ENCODE results near the gene CBLB. TPM values are rescaled to one million over a fixed set of nuclear protein-coding genes. Genes with fewer than 3 reads are reported as not detected.
"Not testable (repeated sequence)": the region's sequence is repeated elsewhere in the genome, so short reads cannot be mapped to it uniquely, and the experiment has no call there.

CBLB gene
- total RNA-seq, 1 donor from 2014 or later, result 16.7 TPM

- DNase-seq (ENCODE audit: low read depth, low spot score), result no peak
These were observed 46.4 kb downstream of the CBLB start for GRCh38 chr3:105822171-105823123.

GRCh38 chr3:105821433-105821832 lies 47.4 kb downstream of the CBLB start:
- no peak for DNase-seq (ENCODE audit: low read depth, low spot score)

- no peak for DNase-seq (ENCODE audit: low read depth, low spot score)
These were observed 52.0 kb downstream of the CBLB start for GRCh38 chr3:105816833-105817232.

- DNase-seq (ENCODE audit: low read depth, low spot score), result not testable (repeated sequence)
These were observed 53.5 kb downstream of the CBLB start for GRCh38 chr3:105815331-105815730.

GRCh38 chr3:105813710-105814109 lies 55.1 kb downstream of the CBLB start:
- DNase-seq (ENCODE audit: low read depth, low spot score), result no peak

- no peak for DNase-seq (ENCODE audit: low read depth, low spot score)
These were observed 56.6 kb downstream of the CBLB start for GRCh38 chr3:105812194-105812586.

- no peak for DNase-seq (ENCODE audit: low read depth, low spot score)
These were observed 57.2 kb downstream of the CBLB start for GRCh38 chr3:105811518-105812193.

- no peak for DNase-seq (ENCODE audit: low read depth, low spot score)
These were observed 59.5 kb downstream of the CBLB start for GRCh38 chr3:105809208-105809888.

- no peak for DNase-seq (ENCODE audit: low read depth, low spot score)
These were observed 61.1 kb downstream of the CBLB start for GRCh38 chr3:105807701-105808100.

GRCh38 chr3:105807146-105807545 lies 61.7 kb downstream of the CBLB start:
- no peak for DNase-seq (ENCODE audit: low read depth, low spot score)

- peak; percentile 8 for DNase-seq (ENCODE audit: low read depth, low spot score)
These were observed 62.5 kb downstream of the CBLB start for GRCh38 chr3:105806359-105806758.

GRCh38 chr3:105805404-105805803 lies 63.4 kb downstream of the CBLB start:
- DNase-seq (ENCODE audit: low read depth, low spot score), result no peak

GRCh38 chr3:105802118-105802706 lies 66.6 kb downstream of the CBLB start:
- no peak for DNase-seq (ENCODE audit: low read depth, low spot score)

- DNase-seq (ENCODE audit: low read depth, low spot score), result no peak
These were observed 67.4 kb downstream of the CBLB start for GRCh38 chr3:105801397-105801796.

GRCh38 chr3:105800320-105800719 lies 68.5 kb downstream of the CBLB start:
- no peak for DNase-seq (ENCODE audit: low read depth, low spot score)

GRCh38 chr3:105799286-105799685 lies 69.5 kb downstream of the CBLB start:
- DNase-seq (ENCODE audit: low read depth, low spot score), result no peak

- no peak for DNase-seq (ENCODE audit: low read depth, low spot score)
These were observed 70.4 kb downstream of the CBLB start for GRCh38 chr3:105798381-105798934.

GRCh38 chr3:105793040-105793439 lies 75.8 kb downstream of the CBLB start:
- DNase-seq (ENCODE audit: low read depth, low spot score), result no peak

- no peak for DNase-seq (ENCODE audit: low read depth, low spot score)
These were observed 76.7 kb downstream of the CBLB start for GRCh38 chr3:105791919-105792786.

- DNase-seq (ENCODE audit: low read depth, low spot score), result no peak
These were observed 77.7 kb downstream of the CBLB start for GRCh38 chr3:105791131-105791530.
